Loucy (cell line): ENCODE measurements around the gene SPIRE2.

Experiments used
- EZH2phosphoT487 ChIP-seq: fragments of 200-600 bp; IDR thresholded peaks from 2 replicates; pipeline ENCODE4 v1.6.1; 2018; ENCODE audit warnings: antibody characterized with exemption, mild to moderate bottlenecking, moderate library complexity, borderline replicate concordance
- TF ChIP-seq, protein P1 (sequence below): fragments of 200-600 bp; sonication (generic); conservative IDR thresholded peaks from 2 replicates; pipeline ENCODE4 v1.5.1; 2014; ENCODE audit warnings: mild to moderate bottlenecking, antibody characterized with exemption, low read length

DNA sequence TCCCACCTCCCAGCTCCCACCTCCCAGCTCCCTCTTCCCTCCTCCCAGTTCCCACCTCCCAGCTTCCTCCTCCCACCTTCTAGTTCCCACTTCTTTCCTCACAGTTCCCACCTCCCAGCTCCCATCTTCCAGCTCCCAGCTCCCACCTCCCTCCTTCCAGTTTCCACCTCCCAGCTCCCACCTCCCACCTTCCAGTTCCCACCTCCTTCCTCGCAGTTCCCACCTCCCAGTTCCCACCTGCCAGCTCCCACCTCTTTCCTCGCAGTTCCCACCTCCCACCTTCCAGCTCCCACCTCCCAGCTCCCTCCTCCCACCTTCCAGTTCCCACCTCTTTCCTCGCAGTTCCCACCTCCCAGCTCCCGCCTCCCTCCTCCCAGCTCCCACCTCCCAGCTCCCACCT is 80.0 kb downstream of the SPIRE2 start:
- TF ChIP-seq, protein P1, sequence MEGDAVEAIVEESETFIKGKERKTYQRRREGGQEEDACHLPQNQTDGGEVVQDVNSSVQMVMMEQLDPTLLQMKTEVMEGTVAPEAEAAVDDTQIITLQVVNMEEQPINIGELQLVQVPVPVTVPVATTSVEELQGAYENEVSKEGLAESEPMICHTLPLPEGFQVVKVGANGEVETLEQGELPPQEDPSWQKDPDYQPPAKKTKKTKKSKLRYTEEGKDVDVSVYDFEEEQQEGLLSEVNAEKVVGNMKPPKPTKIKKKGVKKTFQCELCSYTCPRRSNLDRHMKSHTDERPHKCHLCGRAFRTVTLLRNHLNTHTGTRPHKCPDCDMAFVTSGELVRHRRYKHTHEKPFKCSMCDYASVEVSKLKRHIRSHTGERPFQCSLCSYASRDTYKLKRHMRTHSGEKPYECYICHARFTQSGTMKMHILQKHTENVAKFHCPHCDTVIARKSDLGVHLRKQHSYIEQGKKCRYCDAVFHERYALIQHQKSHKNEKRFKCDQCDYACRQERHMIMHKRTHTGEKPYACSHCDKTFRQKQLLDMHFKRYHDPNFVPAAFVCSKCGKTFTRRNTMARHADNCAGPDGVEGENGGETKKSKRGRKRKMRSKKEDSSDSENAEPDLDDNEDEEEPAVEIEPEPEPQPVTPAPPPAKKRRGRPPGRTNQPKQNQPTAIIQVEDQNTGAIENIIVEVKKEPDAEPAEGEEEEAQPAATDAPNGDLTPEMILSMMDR, result no peak
- no peak for TF ChIP-seq EZH2phosphoT487
